ENCODE data around the gene HEMGN.

HEMGN gene

GRCh38 chr9:97891736-97892135 lies 46.2 kb downstream of the HEMGN start:
- Mint-ChIP-seq H3K9me3 (no peaks in the 10 kb centered on the region), H3K36me3 (ENCODE audit: insufficient read depth) (peaks cover 10% of the 10 kb centered on the region), H3K4me3 (no peak overlapping the region), H3K27ac (no peak overlapping the region), H3K4me1 (ENCODE audit: low read depth in 2 of 2) (peaks cover 0 to 3% of the 10 kb centered on the region in 2 donors), H3K27me3 (no peaks in the 10 kb centered on the region)
- DNase-seq, result no peak
- ATAC-seq (replicated peaks), result no peak

GRCh38 chr9:97889941-97890887 lies 47.8 kb downstream of the HEMGN start:
- H3K36me3 Mint-ChIP-seq (ENCODE audit: insufficient read depth), result peaks cover 4% of the 10 kb centered on the region
- DNase-seq, result peak; percentile 57 to 65 (median 65)
- H3K4me1 Mint-ChIP-seq (ENCODE audit: low read depth in 2 of 2), result peaks cover 0 to 3% of the 10 kb centered on the region in 2 donors
- no peaks in the 10 kb centered on the region for H3K27me3 Mint-ChIP-seq
- no peak overlapping the region for H3K4me3 Mint-ChIP-seq
- peak overlapping the region in 1 of 2 donors; percentile 23 for H3K27ac Mint-ChIP-seq
- H3K9me3 Mint-ChIP-seq, result no peaks in the 10 kb centered on the region
- peak; percentile 68 for ATAC-seq (replicated peaks)

- Mint-ChIP-seq H3K27ac (no peak overlapping the region), H3K36me3 (ENCODE audit: insufficient read depth) (peaks cover 5% of the 10 kb centered on the region), H3K4me1 (ENCODE audit: low read depth in 2 of 2) (no peaks in the 10 kb centered on the region), H3K4me3 (no peak overlapping the region), H3K27me3 (no peaks in the 10 kb centered on the region), H3K9me3 (no peaks in the 10 kb centered on the region)
- DNase-seq, result no peak
- no peak for ATAC-seq (replicated peaks)
Measured at GRCh38 chr9:97880336-97880735, 57.6 kb downstream of the HEMGN start.

Measured in effector memory CD8-positive, alpha-beta T cell (primary cell).